Lung (tissue), 12 donors: ENCODE results near the gene ACIN1. TPM values are rescaled to one million over a fixed set of nuclear protein-coding genes. Genes with fewer than 3 reads are reported as not detected.
A peak's percentile ranks its signal among the peaks of the same experiment; 100 is the strongest.

Experiments used
- ATAC-seq: fragments of 200-7000 bp; cut with Tn5 transposase; one replicate; pipeline ENCODE4 v1.9.1; 2020; ENCODE audit warnings: moderate number of reproducible peaks; ENCODE audit not compliant: insufficient read depth, low FRiP score
- DNase-seq, 3 donors: peaks; one replicate each; pipeline ENCODE4 v3.0.0-alpha.2; 2013 to 2017
- H3K27ac ChIP-seq, 2 donors: one replicate each; pipeline ENCODE4 v1.5.1; 2013; ENCODE audit warnings: mild to moderate bottlenecking in 2 of 2, moderate library complexity in 2 of 2, control low read depth in 1 of 2, inconsistent platforms in 1 of 2, low read depth in 1 of 2, low read length in 1 of 2
- H3K27me3 ChIP-seq, 3 donors: one replicate each; pipeline ENCODE4 v1.5.1; 2013; ENCODE audit warnings: low read length in 2 of 3; ENCODE audit not compliant: control insufficient read depth in 3 of 3, insufficient read depth in 3 of 3
- H3K36me3 ChIP-seq, 4 donors: one replicate each; pipeline ENCODE4 v1.5.1; 2013; ENCODE audit warnings: low read length in 4 of 4, mild to moderate bottlenecking in 1 of 4, moderate library complexity in 1 of 4; ENCODE audit not compliant: control insufficient read depth in 4 of 4, insufficient read depth in 4 of 4
- H3K4me1 ChIP-seq, 5 donors: one replicate each; pipeline ENCODE4 v1.5.1; 2013; ENCODE audit warnings: low read length in 5 of 5, mild to moderate bottlenecking in 2 of 5, moderate library complexity in 1 of 5; ENCODE audit not compliant: control insufficient read depth in 5 of 5, insufficient read depth in 5 of 5
- H3K4me3 ChIP-seq: one replicate; pipeline ENCODE4 v1.5.1; 2013; ENCODE audit warnings: mild to moderate bottlenecking, control low read depth, moderate library complexity
- H3K9ac ChIP-seq, 2 donors: one replicate each; pipeline ENCODE4 v1.5.1; 2013; ENCODE audit warnings: low read length in 2 of 2, control low read depth in 1 of 2; ENCODE audit not compliant: insufficient read depth in 1 of 2
- H3K9me3 ChIP-seq, 4 donors: one replicate each; pipeline ENCODE4 v1.5.1; 2013; ENCODE audit warnings: low read length in 3 of 4, mild to moderate bottlenecking in 1 of 4, moderate library complexity in 1 of 4; ENCODE audit not compliant: control insufficient read depth in 4 of 4, insufficient read depth in 3 of 4
- CTCF ChIP-seq: IDR thresholded peaks from 2 replicates; pipeline ENCODE4 v1.5.1; 2012; ENCODE audit warnings: mild to moderate bottlenecking; ENCODE audit errors: control extremely low read depth, extremely low read depth
- WGBS, 2 donors: extraction: QIAGEN DNeasy Blood & Tissue Kit; methylation state at CpG; one replicate each; pipeline ENCODE4 v1.1.7; 2013; 5-methylcytosine and 5-hydroxymethylcytosine counted together
- polyA plus RNA-seq, 2 donors: library from polyadenylated mRNA; stranded (reverse); fragments of 200-250 nt; gene quantifications; one replicate each; pipeline ENCODE4 v1.2.1, GENCODE V29; 2013
- total RNA-seq, 2 donors: library from RNA; depleted of rRNA in 1 of 2; stranded (reverse); fragments of >200 nt in 1 of 2; gene quantifications; one replicate each; pipeline ENCODE4 v1.2.1, GENCODE V29; 2014 to 2021
- donor health status: control.
- donor health status: control.
- donor health status: Bipolar disorder and iron deficiency.
- donor health status: healthy.
- donor health status: DM: yes; HTN: yes; CAD: no.

The ACIN1 gene
- total and polyA plus RNA-seq, 4 donors = 76.3 to 154 (median 115) TPM

GRCh38 chr14:23104591-23105347 lies 9.8 kb upstream of the ACIN1 start, which contains the start of gene CIROP:
Gene CIROP, minus strand, starts transcription at chr14:23104989. Its CDS starts 69 bp downstream, at chr14:23104920.
- no peak within 1 kb of the TSS for H3K4me3 ChIP-seq
- H3K27ac ChIP-seq = no peak within 1 kb of the TSS

GRCh38 chr14:23104070-23104590 lies 9.2 kb upstream of the ACIN1 start:
- Histone ChIP-seq H3K9me3 (no peaks in the 10 kb centered on the region), H3K4me3 (no peak overlapping the region), H3K27ac (no peak overlapping the region), H3K27me3 (no peaks in the 10 kb centered on the region), H3K9ac (peak overlapping the region in 1 of 2 donors; percentile 28), H3K4me1 (peaks cover 0 to 9% (median 0%) of the 10 kb centered on the region in 5 donors), H3K36me3 (peaks cover 0 to 2% (median 2%) of the 10 kb centered on the region in 4 donors)
- 87 to 93% methylated on average over 6 of the region's 6 CpGs for WGBS, 2 donors
- no peak for TF ChIP-seq CTCF
- DNase-seq (no peak), ATAC-seq (no peak)

More at GRCh38 chr14:23104591-23105347, 9.8 kb upstream of the ACIN1 start, which contains the start of gene CIROP:
- no peak for TF ChIP-seq CTCF
- 78 to 87% methylated on average over 11 of the region's 11 CpGs for WGBS, 2 donors
- DNase-seq = no peak
- H3K9me3 ChIP-seq = no peaks in the 10 kb centered on the region
- ATAC-seq = no peak
- H3K9ac ChIP-seq = peak within 1 kb of the TSS in 1 of 2 donors; percentile 28
- peaks cover 0 to 1% (median 0%) of the 10 kb centered on the region in 3 donors for H3K27me3 ChIP-seq
- H3K4me1 ChIP-seq = peaks cover 0 to 9% (median 0%) of the 10 kb centered on the region in 5 donors
- no peaks in the 10 kb centered on the region for H3K36me3 ChIP-seq

GRCh38 chr14:23103581-23103980 lies 8.6 kb upstream of the ACIN1 start:
- 85 to 90% methylated on average over 4 of the region's 4 CpGs for WGBS, 2 donors
- Histone ChIP-seq H3K27me3 (no peaks in the 10 kb centered on the region), H3K9me3 (no peaks in the 10 kb centered on the region), H3K4me3 (no peak overlapping the region), H3K9ac (no peak overlapping the region), H3K4me1 (peaks cover 0 to 9% (median 0%) of the 10 kb centered on the region in 5 donors), H3K27ac (no peak overlapping the region), H3K36me3 (peaks cover 0 to 6% (median 3%) of the 10 kb centered on the region in 4 donors)
- no peak for ATAC-seq
- no peak for DNase-seq
- no peak for TF ChIP-seq CTCF
